DND-41 (cell line): ENCODE measurements around the gene SERPINA4.

Experiments used
- ATAC-seq: fragments of 200-7000 bp; cut with Tn5 transposase; 3 replicates; pipeline ENCODE4 v1.9.1; 2021; ENCODE audit warnings: low read depth; ENCODE audit not compliant: insufficient read depth
- DNase-seq: peaks from one replicate; pipeline ENCODE4 v3.0.0-alpha.2; 2020
- H2AFZ ChIP-seq: 2 replicates; pipeline ENCODE4 v1.6.0; 2012; ENCODE audit warnings: low read depth, low read length
- H3K27ac ChIP-seq: 2 replicates; pipeline ENCODE4 v1.5.1; 2012; ENCODE audit warnings: low read length, inconsistent platforms
- H3K27me3 ChIP-seq: fragments of 200-600 bp; sonication (generic); 2 replicates; pipeline ENCODE4 v1.6.0; 2012; ENCODE audit warnings: low read length, mild to moderate bottlenecking, inconsistent platforms; ENCODE audit not compliant: insufficient read depth, poor library complexity
- H3K36me3 ChIP-seq: 2 replicates; pipeline ENCODE4 v1.5.1; 2012; ENCODE audit warnings: low read length, inconsistent platforms; ENCODE audit not compliant: insufficient read depth
- H3K4me1 ChIP-seq: 2 replicates; pipeline ENCODE4 v1.5.1; 2012; ENCODE audit warnings: mild to moderate bottlenecking, low read length; ENCODE audit not compliant: insufficient read depth
- H3K4me2 ChIP-seq: 2 replicates; pipeline ENCODE4 v1.6.0; 2012; ENCODE audit warnings: mild to moderate bottlenecking, moderate library complexity, low read length, inconsistent platforms; ENCODE audit not compliant: insufficient read depth
- H3K4me3 ChIP-seq, 2 experiments: fragments of 200-600 bp in 1 of 2; shearing (Covaris generic) in 1 of 2; 2 replicates each; pipeline ENCODE4 v1.5.1; 2012 to 2016; ENCODE audit warnings: inconsistent platforms in 2 of 2, low read length in 2 of 2, mild to moderate bottlenecking in 2 of 2, low read depth in 1 of 2, moderate library complexity in 1 of 2
- H3K79me2 ChIP-seq: 2 replicates; pipeline ENCODE4 v1.6.0; 2012; ENCODE audit warnings: low read length, inconsistent platforms; ENCODE audit not compliant: insufficient read depth
- H3K9ac ChIP-seq: 2 replicates; pipeline ENCODE4 v1.6.0; 2012; ENCODE audit warnings: low read depth, mild to moderate bottlenecking, inconsistent platforms, low read length, moderate library complexity
- H3K9me3 ChIP-seq: 2 replicates; pipeline ENCODE4 v1.5.1; 2012; ENCODE audit warnings: low read length, moderate library complexity, mild to moderate bottlenecking, inconsistent platforms; ENCODE audit not compliant: insufficient read depth, severe bottlenecking
- H4K20me1 ChIP-seq: 2 replicates; pipeline ENCODE4 v1.6.0; 2012; ENCODE audit warnings: low read length; ENCODE audit not compliant: insufficient read depth
- CTCF ChIP-seq: IDR thresholded peaks from 2 replicates; pipeline ENCODE4 v1.5.1; 2012; ENCODE audit warnings: borderline replicate concordance, low read length, moderate library complexity, mild to moderate bottlenecking; ENCODE audit not compliant: poor library complexity, severe bottlenecking; ENCODE audit errors: extremely low read depth
- EZH2 ChIP-seq: IDR thresholded peaks from 3 replicates; pipeline ENCODE4 v1.6.1; 2012; ENCODE audit warnings: borderline replicate concordance, low read depth, mild to moderate bottlenecking, moderate library complexity, low read length, inconsistent platforms; ENCODE audit not compliant: severe bottlenecking

The SERPINA4 gene

GRCh38 chr14:94599656-94600004 is 38.4 kb downstream of the SERPINA4 start:
- ATAC-seq (no peak), DNase-seq (no peak)
- TF ChIP-seq EZH2 = no peak
- TF ChIP-seq CTCF = no peak
- H3K27ac ChIP-seq = no peak overlapping the region
- no peaks in the 10 kb centered on the region for H3K36me3 ChIP-seq
- no peaks in the 10 kb centered on the region for H4K20me1 ChIP-seq
- H3K27me3 ChIP-seq = no peaks in the 10 kb centered on the region
- H2AFZ ChIP-seq = no peak overlapping the region
- no peaks in the 10 kb centered on the region for H3K4me1 ChIP-seq
- H3K79me2 ChIP-seq = no peaks in the 10 kb centered on the region
- no peak overlapping the region for H3K9ac ChIP-seq
- no peak overlapping the region for H3K4me3 ChIP-seq
- H3K9me3 ChIP-seq = no peaks in the 10 kb centered on the region
- no peak overlapping the region for H3K4me2 ChIP-seq

GRCh38 chr14:94600148-94600545 is 38.9 kb downstream of the SERPINA4 start:
- no peak for TF ChIP-seq CTCF
- TF ChIP-seq EZH2 = no peak
- Histone ChIP-seq H3K79me2 (no peaks in the 10 kb centered on the region), H3K4me3 (no peak overlapping the region), H3K4me2 (no peak overlapping the region), H3K9ac (no peak overlapping the region), H3K4me1 (no peaks in the 10 kb centered on the region), H3K9me3 (no peaks in the 10 kb centered on the region), H3K27me3 (no peaks in the 10 kb centered on the region), H2AFZ (no peak overlapping the region), H3K36me3 (no peaks in the 10 kb centered on the region), H4K20me1 (no peaks in the 10 kb centered on the region), H3K27ac (no peak overlapping the region)
- ATAC-seq (no peak), DNase-seq (no peak)

- no peaks in the 10 kb centered on the region for H3K79me2 ChIP-seq
- ATAC-seq = no peak
- no peak overlapping the region for H3K9ac ChIP-seq
- H2AFZ ChIP-seq = no peak overlapping the region
- no peak overlapping the region for H3K27ac ChIP-seq
- no peaks in the 10 kb centered on the region for H3K36me3 ChIP-seq
- H3K9me3 ChIP-seq = no peaks in the 10 kb centered on the region
- H3K4me2 ChIP-seq = no peak overlapping the region
- H3K4me3 ChIP-seq = no peak overlapping the region
- no peak for TF ChIP-seq EZH2
- TF ChIP-seq CTCF = no peak
- no peaks in the 10 kb centered on the region for H3K27me3 ChIP-seq
- no peaks in the 10 kb centered on the region for H4K20me1 ChIP-seq
- H3K4me1 ChIP-seq = no peaks in the 10 kb centered on the region
- DNase-seq = no peak
These were observed 40.7 kb downstream of the SERPINA4 start for GRCh38 chr14:94601884-94602391.

GRCh38 chr14:94602722-94603121 is 41.5 kb downstream of the SERPINA4 start:
- Histone ChIP-seq H3K4me2 (no peak overlapping the region), H3K36me3 (no peaks in the 10 kb centered on the region), H3K27ac (no peak overlapping the region), H3K4me1 (no peaks in the 10 kb centered on the region), H3K27me3 (no peaks in the 10 kb centered on the region), H4K20me1 (no peaks in the 10 kb centered on the region), H3K9me3 (no peaks in the 10 kb centered on the region), H3K9ac (no peak overlapping the region), H2AFZ (no peak overlapping the region), H3K79me2 (no peaks in the 10 kb centered on the region), H3K4me3 (no peak overlapping the region)
- TF ChIP-seq EZH2 (no peak), CTCF (no peak)
- ATAC-seq (no peak), DNase-seq (no peak)
